K562 (cell line): Measurements from ENCODE around the gene EIF5B.
"Not testable (repeated sequence)": the region's sequence is repeated elsewhere in the genome, so short reads cannot be mapped to it uniquely, and the experiment has no call there.

Experiments
- EZH2 ChIP-seq: IDR thresholded peaks from 2 replicates; pipeline ENCODE4 v1.6.1; 2012; ENCODE audit warnings: low read depth, mild to moderate bottlenecking, inconsistent platforms, low read length, borderline replicate concordance
- FOXJ2 ChIP-seq: fragments of 200-800 bp; sonication (Bioruptor generic); IDR thresholded peaks from 2 replicates; pipeline ENCODE4 v1.6.1; 2016; ENCODE audit warnings: missing genetic modification characterization, missing compliant biosample characterization
- PHB2 ChIP-seq: fragments of 450-650 bp; IDR thresholded peaks from 2 replicates; pipeline ENCODE4 v1.6.1; 2017; ENCODE audit warnings: low read depth
- POLR2A ChIP-seq: fragments of 450-650 bp; conservative IDR thresholded peaks from 2 replicates; pipeline ENCODE4 v1.6.1; 2016
- ZBTB17 ChIP-seq: fragments of 450-650 bp; formaldehyde crosslinking; IDR thresholded peaks from 2 replicates; pipeline ENCODE4 v1.4.0; 2020; ENCODE audit warnings: mild to moderate bottlenecking

DNA sequence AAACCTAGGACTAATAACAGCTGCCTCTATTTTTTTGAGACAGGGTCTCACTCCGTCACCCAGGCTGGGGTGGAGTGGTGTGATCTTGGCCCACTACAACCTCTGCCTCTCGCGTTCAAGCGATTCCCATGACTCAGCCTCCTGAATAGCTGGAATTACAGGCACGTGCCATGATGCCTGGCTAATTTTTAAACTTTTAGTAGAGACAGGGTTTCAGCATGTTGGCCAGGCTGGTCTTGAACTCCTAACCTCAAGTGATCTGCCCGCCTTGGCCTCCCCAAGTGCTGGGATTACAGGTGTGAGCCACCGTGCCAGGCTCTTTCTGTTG, 19.4 kb upstream of the EIF5B start:
- TF ChIP-seq POLR2A, FOXJ2, EZH2, ZBTB17, PHB2: not testable (repeated sequence)
